Activated T-cell treated with anti-CD3 and anti-CD28 coated beads, Interleukin-2, amount 50 U/mL, for 72 hours (primary cell): ENCODE data around the gene SLC22A4. TPM values are rescaled to one million over a fixed set of nuclear protein-coding genes. Genes with fewer than 3 reads are reported as not detected.

ENCODE experiments used
- ATAC-seq, 2 donors: fragments of 150-1000 bp; cut with Tn5 transposase; replicated peaks in 1 of 2; 2 replicates each; pipeline ENCODE4 v1.10.0; 2021; ENCODE audit warnings: moderate library complexity in 2 of 2, mild to moderate bottlenecking in 1 of 2
- DNase-seq, 2 donors: peaks; one replicate each; pipeline ENCODE4 v3.0.0; 2021 to 2022; ENCODE audit warnings: mixed read lengths in 1 of 2
- H3K27ac Mint-ChIP-seq: one replicate; pipeline ENCODE4 v1.8.0; 2022; ENCODE audit warnings: mild to moderate bottlenecking, moderate library complexity, mixed read lengths
- H3K27me3 Mint-ChIP-seq: one replicate; pipeline ENCODE4 v1.8.0; 2022; ENCODE audit warnings: low read depth, mixed read lengths
- H3K36me3 Mint-ChIP-seq, 2 donors: one replicate each; pipeline ENCODE4 v1.8.0; 2022; ENCODE audit warnings: mixed read lengths in 2 of 2, mild to moderate bottlenecking in 1 of 2; ENCODE audit not compliant: insufficient read depth in 2 of 2
- H3K4me1 Mint-ChIP-seq: one replicate; pipeline ENCODE4 v1.8.0; 2022; ENCODE audit warnings: low read depth, mixed read lengths
- H3K4me3 Mint-ChIP-seq, 2 donors: one replicate each; pipeline ENCODE4 v1.8.0; 2022; ENCODE audit warnings: mild to moderate bottlenecking in 2 of 2, mixed read lengths in 2 of 2, moderate library complexity in 2 of 2
- H3K9me3 Mint-ChIP-seq, 2 donors: one replicate each; pipeline ENCODE4 v1.8.0; 2022; ENCODE audit warnings: mixed read lengths in 2 of 2
- total RNA-seq, 2 donors: library from RNA; stranded (reverse); gene quantifications; one replicate each; pipeline ENCODE4 v1.2.3, GENCODE V29; 2022

The SLC22A4 gene
- 1 to 10 TPM; 1.8 to 2.9 TPM for total RNA-seq

- Mint-ChIP-seq H3K27me3 (no peaks in the 10 kb centered on the region), H3K4me1 (peaks cover 48% of the 10 kb centered on the region), H3K4me3 (peak within 1 kb of the TSS; percentile 90 to 96), H3K36me3 (peaks cover 0 to 2% of the 10 kb centered on the region in 2 donors), H3K9me3 (no peaks in the 10 kb centered on the region), H3K27ac (peak within 1 kb of the TSS; percentile 92)
- ATAC-seq (peak; percentile 78 to 81), DNase-seq (peak; percentile 86 to 88)
These were observed at the start of gene SLC22A4 for GRCh38 chr5:132293992-132294727. Gene SLC22A4 (plus strand): TSS chr5:132294394. CDS start chr5:132294617, 223 bp downstream.

DNA sequence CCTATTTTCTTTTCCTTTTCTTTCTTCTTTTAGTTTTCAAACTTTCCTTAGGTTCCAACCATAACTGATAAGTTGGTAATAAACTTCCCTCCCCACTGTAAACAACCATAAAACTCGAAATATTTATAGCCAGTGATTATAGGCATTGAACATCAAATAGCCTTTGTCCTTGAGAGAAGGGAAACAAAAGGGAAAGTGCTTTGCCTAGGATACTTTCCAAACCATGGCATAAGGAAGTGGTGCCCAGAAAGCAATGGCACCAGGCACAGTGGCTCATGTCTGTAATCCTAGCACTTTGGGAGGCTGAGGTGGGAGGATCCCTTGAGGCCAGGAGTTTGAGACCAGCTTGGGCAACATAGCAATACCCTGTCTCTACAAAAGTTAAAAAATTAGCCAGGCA lies 48.6 kb upstream of the SLC22A4 start:
- H3K4me1 Mint-ChIP-seq, result no peaks in the 10 kb centered on the region
- H3K27ac Mint-ChIP-seq, result no peak overlapping the region
- ATAC-seq, result no peak
- DNase-seq, result no peak
- peaks cover 8 to 15% of the 10 kb centered on the region in 2 donors for H3K9me3 Mint-ChIP-seq
- peaks cover 28% of the 10 kb centered on the region for H3K27me3 Mint-ChIP-seq
- H3K4me3 Mint-ChIP-seq, result no peak overlapping the region
- H3K36me3 Mint-ChIP-seq, result peaks cover 17% of the 10 kb centered on the region in 2 donors

- ATAC-seq, result no peak
- Mint-ChIP-seq H3K27me3 (peaks cover 28% of the 10 kb centered on the region), H3K27ac (no peak overlapping the region), H3K4me3 (no peak overlapping the region), H3K36me3 (peaks cover 17% of the 10 kb centered on the region in 2 donors), H3K9me3 (peaks cover 7 to 15% of the 10 kb centered on the region in 2 donors), H3K4me1 (no peaks in the 10 kb centered on the region)
- DNase-seq, result no peak
These were observed 47.4 kb upstream of the SLC22A4 start for GRCh38 chr5:132246806-132247205.

DNA sequence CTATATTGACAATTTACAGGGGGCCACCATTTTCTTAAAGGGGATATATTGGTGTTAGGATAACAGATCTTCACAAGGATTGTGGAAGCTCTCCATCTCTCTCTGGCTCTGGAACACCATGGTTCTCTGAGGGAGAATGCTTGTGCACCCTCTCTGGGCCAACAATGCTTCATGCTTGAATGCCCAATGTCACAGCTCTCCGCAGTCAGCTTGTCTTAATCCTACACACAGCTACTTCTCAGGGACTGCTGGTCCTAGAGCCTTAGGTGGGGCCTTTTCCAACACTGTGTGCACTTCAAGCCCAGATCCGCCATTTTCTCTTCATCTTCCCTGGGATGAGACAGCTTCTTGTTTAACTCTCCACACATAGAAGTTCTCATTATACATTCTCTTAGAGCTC lies 43.6 kb upstream of the SLC22A4 start:
- no peak overlapping the region for H3K27ac Mint-ChIP-seq
- no peak overlapping the region for H3K4me3 Mint-ChIP-seq
- H3K36me3 Mint-ChIP-seq, result peaks cover 6 to 8% of the 10 kb centered on the region in 2 donors
- H3K4me1 Mint-ChIP-seq, result no peaks in the 10 kb centered on the region
- DNase-seq (no peak), ATAC-seq (no peak)
- peaks cover 14% of the 10 kb centered on the region for H3K27me3 Mint-ChIP-seq
- H3K9me3 Mint-ChIP-seq, result peaks cover 0 to 3% of the 10 kb centered on the region in 2 donors

DNA sequence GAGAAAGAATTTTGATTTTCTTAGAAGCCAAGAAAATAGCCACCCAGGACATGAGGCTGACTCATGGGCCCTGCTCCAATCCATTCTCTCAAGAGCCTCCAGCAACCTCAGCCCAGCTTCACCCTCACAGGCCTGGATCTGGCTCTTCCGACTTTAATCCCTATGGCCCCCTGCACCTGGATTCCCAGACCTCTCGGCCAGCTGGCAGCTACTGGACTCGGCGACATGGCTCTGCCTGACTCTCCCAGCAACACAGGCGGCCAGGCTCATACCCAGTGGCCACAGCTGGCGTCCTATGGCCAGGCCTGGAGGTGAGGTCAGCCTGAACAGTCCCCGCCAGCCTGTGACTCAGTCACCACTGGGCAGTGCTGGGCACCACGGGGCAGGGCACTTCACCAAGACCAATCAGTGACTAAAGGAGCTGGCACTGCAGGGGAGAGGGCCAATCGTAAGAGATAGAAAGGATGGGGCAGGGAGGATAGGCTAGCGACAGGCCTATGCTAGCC lies 42.9 kb upstream of the SLC22A4 start:
- Mint-ChIP-seq H3K9me3 (peaks cover 0 to 2% of the 10 kb centered on the region in 2 donors), H3K27me3 (peaks cover 17% of the 10 kb centered on the region), H3K36me3 (peaks cover 3 to 5% of the 10 kb centered on the region in 2 donors), H3K4me3 (no peak overlapping the region), H3K4me1 (no peaks in the 10 kb centered on the region), H3K27ac (no peak overlapping the region)
- ATAC-seq (no peak), DNase-seq (no peak)

- Mint-ChIP-seq H3K27me3 (peaks cover 15% of the 10 kb centered on the region), H3K27ac (no peak overlapping the region), H3K4me1 (no peaks in the 10 kb centered on the region), H3K36me3 (no peaks in the 10 kb centered on the region), H3K9me3 (no peaks in the 10 kb centered on the region), H3K4me3 (no peak overlapping the region)
- DNase-seq, result no peak
- ATAC-seq, result no peak
These were observed 41.2 kb upstream of the SLC22A4 start for GRCh38 chr5:132253008-132253441.

- no peak overlapping the region for H3K27ac Mint-ChIP-seq
- ATAC-seq, result no peak
These were observed 40.5 kb upstream of the SLC22A4 start for GRCh38 chr5:132253452-132254320.

DNA sequence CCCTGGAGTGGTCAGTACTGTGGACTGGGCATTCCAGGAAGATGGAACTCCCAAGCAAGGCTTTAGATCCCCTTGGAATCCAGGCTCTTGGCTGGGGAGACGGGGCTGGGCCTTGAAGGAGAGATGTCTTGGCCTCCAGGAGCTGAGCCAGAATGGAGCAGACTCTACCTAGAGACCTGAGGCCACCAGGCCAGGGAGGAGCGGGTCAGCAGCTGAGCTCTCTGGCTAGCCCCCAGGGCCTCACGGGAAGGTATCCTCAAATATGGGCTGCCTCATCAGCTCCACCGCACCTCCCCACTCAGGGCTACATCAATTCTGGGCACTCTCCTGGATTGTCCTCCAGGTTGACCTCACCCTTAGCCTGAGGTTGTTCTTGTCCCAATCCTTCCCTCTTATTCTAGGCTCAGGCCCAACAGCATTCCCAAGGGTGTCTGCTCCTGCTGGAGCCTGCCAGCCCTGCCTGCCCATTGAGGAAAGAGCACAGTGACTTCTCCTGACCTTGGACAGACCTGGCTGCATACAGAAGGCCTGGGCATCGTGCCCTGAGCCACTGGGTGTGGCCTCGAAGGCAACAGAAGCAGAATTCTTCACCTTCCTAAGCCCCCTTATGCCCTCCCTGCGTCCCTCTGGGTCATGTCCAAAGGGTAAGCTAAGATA lies 39.7 kb upstream of the SLC22A4 start:
- H3K36me3 Mint-ChIP-seq, result no peaks in the 10 kb centered on the region
- peaks cover 2% of the 10 kb centered on the region for H3K4me1 Mint-ChIP-seq
- H3K4me3 Mint-ChIP-seq, result no peak overlapping the region
- no peaks in the 10 kb centered on the region for H3K9me3 Mint-ChIP-seq
- ATAC-seq (no peak), DNase-seq (no peak)
- H3K27me3 Mint-ChIP-seq, result peaks cover 15% of the 10 kb centered on the region
- H3K27ac Mint-ChIP-seq, result no peak overlapping the region

More at GRCh38 chr5:132253452-132254320, 40.5 kb upstream of the SLC22A4 start:
- Mint-ChIP-seq H3K27me3 (peaks cover 15% of the 10 kb centered on the region), H3K9me3 (no peaks in the 10 kb centered on the region), H3K36me3 (no peaks in the 10 kb centered on the region), H3K4me1 (no peaks in the 10 kb centered on the region), H3K4me3 (no peak overlapping the region)
- no peak for DNase-seq

GRCh38 chr5:132256086-132256782 lies 38.0 kb upstream of the SLC22A4 start:
- Mint-ChIP-seq H3K4me3 (peak overlapping the region in 1 of 2 donors; percentile 61), H3K4me1 (peaks cover 20% of the 10 kb centered on the region), H3K27me3 (peaks cover 15% of the 10 kb centered on the region), H3K27ac (no peak overlapping the region), H3K36me3 (no peaks in the 10 kb centered on the region), H3K9me3 (no peaks in the 10 kb centered on the region)
- DNase-seq, result no peak
- no peak for ATAC-seq

DNA sequence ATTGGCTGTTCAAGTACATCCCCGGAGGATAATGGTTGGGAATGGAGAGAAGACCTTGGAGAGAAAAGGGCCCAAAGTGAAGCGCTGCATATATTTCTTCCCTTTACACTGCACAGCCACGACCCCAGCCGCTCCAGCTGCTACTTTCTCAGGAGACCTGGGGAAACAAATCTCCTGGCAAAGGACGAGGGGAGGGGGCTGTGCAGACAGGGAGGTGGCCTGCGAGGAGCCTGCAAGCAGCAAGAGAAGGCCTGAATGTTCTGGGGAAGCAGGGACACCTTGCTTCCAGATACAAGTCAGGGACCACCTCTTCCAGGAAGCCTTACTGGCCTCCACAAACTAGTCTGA lies 37.4 kb upstream of the SLC22A4 start:
- no peaks in the 10 kb centered on the region for H3K9me3 Mint-ChIP-seq
- H3K27me3 Mint-ChIP-seq, result peaks cover 15% of the 10 kb centered on the region
- no peaks in the 10 kb centered on the region for H3K36me3 Mint-ChIP-seq
- ATAC-seq, result no peak
- H3K4me3 Mint-ChIP-seq, result peak overlapping the region in 1 of 2 donors; percentile 61
- DNase-seq, result no peak
- no peak overlapping the region for H3K27ac Mint-ChIP-seq
- H3K4me1 Mint-ChIP-seq, result peaks cover 25% of the 10 kb centered on the region

DNA sequence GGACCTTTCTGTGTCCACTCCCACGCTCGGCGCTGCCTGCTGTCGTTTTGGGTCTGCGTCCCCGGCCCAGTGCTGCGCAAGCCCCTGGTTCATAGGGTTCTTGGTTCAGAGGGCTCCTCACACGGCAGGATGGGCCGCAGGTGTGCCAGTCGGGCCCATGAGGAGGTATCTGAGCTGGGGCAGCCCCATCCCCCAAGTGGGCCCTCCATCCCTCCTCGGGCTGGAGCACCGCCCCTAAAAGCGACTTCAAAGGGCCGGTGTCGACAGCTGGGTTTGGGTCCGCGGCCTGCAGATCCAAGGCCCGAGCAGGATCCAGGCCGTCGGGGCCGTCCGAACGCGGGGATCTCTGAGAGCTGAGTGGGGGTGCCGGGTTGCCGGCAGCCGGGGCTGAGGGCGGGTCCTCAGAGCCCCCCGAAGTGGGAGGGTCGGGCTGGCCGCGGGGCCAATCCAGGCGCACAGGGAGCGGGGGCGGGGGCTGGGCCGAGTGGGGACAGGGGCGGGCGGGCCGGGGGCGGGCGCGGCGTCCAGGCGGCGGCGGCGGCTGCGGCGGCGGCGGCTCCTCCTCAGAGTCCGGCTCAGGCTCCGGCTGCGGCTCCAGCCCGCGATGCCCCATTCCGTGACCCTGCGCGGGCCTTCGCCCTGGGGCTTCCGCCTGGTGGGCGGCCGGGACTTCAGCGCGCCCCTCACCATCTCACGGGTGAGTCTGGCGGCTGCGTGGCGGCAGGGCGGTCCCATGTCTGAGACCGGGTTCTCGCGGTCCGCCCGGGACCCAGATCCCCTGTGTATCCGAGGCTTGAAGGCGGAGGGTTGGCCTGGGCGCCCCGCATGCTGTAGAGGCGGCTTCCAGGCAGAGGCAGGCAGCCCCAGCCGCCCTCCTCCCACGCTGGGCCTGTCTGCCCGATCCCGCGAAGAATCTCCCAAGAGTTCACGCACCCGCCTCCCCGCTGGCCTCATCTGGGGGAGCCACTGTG lies 36.8 kb upstream of the SLC22A4 start, which contains the start of gene PDLIM4:
Gene PDLIM4 (plus strand): TSS at position 566 of the 971 bp plus-strand sequence. CDS start 39 bp downstream, at position 605.
- Mint-ChIP-seq H3K27ac (no peak within 1 kb of the TSS), H3K4me3 (peak within 1 kb of the TSS; percentile 15 to 61), H3K27me3 (peaks cover 15% of the 10 kb centered on the region), H3K9me3 (no peaks in the 10 kb centered on the region), H3K4me1 (peaks cover 32% of the 10 kb centered on the region), H3K36me3 (no peaks in the 10 kb centered on the region)
- ATAC-seq (no peak), DNase-seq (no peak)
